Motor neuron (in vitro differentiated cells): Measurements from ENCODE around the gene TRAF4. TPM values are rescaled to one million over a fixed set of nuclear protein-coding genes. Genes with fewer than 3 reads are reported as not detected.

Experiments used
- total RNA-seq, 8 experiments: library from RNA; unstranded; fragments of 300-600 nt; gene quantifications; 2 replicates each; pipeline versions ENCODE4 v1.2.3 to v1.2.4, GENCODE V29; 2022

TRAF4 gene
- total RNA-seq, 8 experiments from 2014 or later: 38.4 to 86.7 (median 67.7) TPM

Other genes with a start within 250 kb of the TRAF4 start
- gene FOXN1, start 237.7 kb upstream of the TRAF4 start, total RNA-seq: under 1 TPM in 5 of 8 experiments, not detected in 3; 0.08 to 0.73 (median 0.66) TPM
- 10 to 100 TPM; 12.6 to 77.8 (median 39.2) TPM for gene UNC119, start 191.4 kb upstream of the TRAF4 start, total RNA-seq
- 10 to 100 TPM; 39.0 to 56.7 (median 49.2) TPM for gene PIGS, start 172.5 kb upstream of the TRAF4 start, total RNA-seq
- 100 to 1,000 TPM in 1 of 8 experiments, 10 to 100 TPM in 7; 15.3 to 104 (median 33.1) TPM for gene ALDOC, start 167.1 kb upstream of the TRAF4 start, total RNA-seq
- 10 to 100 TPM in 4 of 8 experiments, 1 to 10 TPM in 4; 2.3 to 65.8 (median 9.8) TPM for gene SPAG5, start 145.0 kb upstream of the TRAF4 start, total RNA-seq
- gene RSKR, start 129.8 kb upstream of the TRAF4 start, total RNA-seq: 10 to 100 TPM in 6 of 8 experiments, 1 to 10 TPM in 2; 4.0 to 34.1 (median 15.6) TPM
- gene BLTP2, start 98.9 kb upstream of the TRAF4 start, total RNA-seq: 100 to 1,000 TPM in 2 of 8 experiments, 10 to 100 TPM in 6; 36.7 to 124 (median 57.8) TPM
- gene SDF2, start 82.1 kb upstream of the TRAF4 start, total RNA-seq: 10 to 100 TPM; 39.5 to 79.9 (median 47.5) TPM
- 100 to 1,000 TPM in 2 of 8 experiments, 10 to 100 TPM in 6; 23.1 to 109 (median 45.0) TPM for gene SUPT6H, start 81.8 kb upstream of the TRAF4 start, total RNA-seq
- gene PROCA1, start 32.1 kb upstream of the TRAF4 start, total RNA-seq: 10 to 100 TPM in 2 of 8 experiments, 1 to 10 TPM in 5, under 1 TPM in 1; 0.66 to 10.4 (median 5.7) TPM
- 10 to 100 TPM in 7 of 8 experiments, 1 to 10 TPM in 1; 9.4 to 91.5 (median 44.4) TPM for gene RAB34, start 26.1 kb upstream of the TRAF4 start, total RNA-seq
- 1,000 to 10,000 TPM; 1,065 to 1,674 (median 1,567) TPM for gene RPL23A, start 24.0 kb upstream of the TRAF4 start, total RNA-seq
- gene TLCD1, start 17.8 kb upstream of the TRAF4 start, total RNA-seq: 10 to 100 TPM in 3 of 8 experiments, 1 to 10 TPM in 5; 3.4 to 38.3 (median 7.5) TPM
- 1 to 10 TPM; 1.6 to 9.2 (median 3.2) TPM for gene NEK8, start 15.2 kb upstream of the TRAF4 start, total RNA-seq
- 10 to 100 TPM in 5 of 8 experiments, 1 to 10 TPM in 3; 3.1 to 16.8 (median 11.1) TPM for gene FAM222B, start 98.8 kb downstream of the TRAF4 start, total RNA-seq
- gene ERAL1, start 111.0 kb downstream of the TRAF4 start, total RNA-seq: 10 to 100 TPM; 19.0 to 56.8 (median 26.9) TPM
- gene FLOT2, start 153.7 kb downstream of the TRAF4 start, total RNA-seq: 10 to 100 TPM; 22.2 to 61.3 (median 39.7) TPM
- 10 to 100 TPM in 4 of 8 experiments, 1 to 10 TPM in 4; 2.2 to 14.4 (median 11.1) TPM for gene DHRS13, start 159.1 kb downstream of the TRAF4 start, total RNA-seq
- gene PHF12, start 207.5 kb downstream of the TRAF4 start, total RNA-seq: 10 to 100 TPM in 7 of 8 experiments, 1 to 10 TPM in 1; 9.1 to 50.7 (median 23.4) TPM